Thyroid gland (tissue), 4 donors: ENCODE measurements around the gene ARMH3. TPM values are rescaled to one million over a fixed set of nuclear protein-coding genes. Genes with fewer than 3 reads are reported as not detected.
"Not testable (repeated sequence)": the region's sequence is repeated elsewhere in the genome, so short reads cannot be mapped to it uniquely, and the experiment has no call there.

ENCODE experiments used
- DNase-seq, 2 donors: peaks; one replicate each; pipeline ENCODE4 v3.0.0-alpha.2; 2019
- H3K27ac ChIP-seq, 3 donors: fragments of 200-600 bp; sonication (generic); 1 replicate in 2 of 3; 2 replicates in 1 of 3; pipeline ENCODE4 v1.5.1; 2016 to 2019; ENCODE audit warnings: mild to moderate bottlenecking in 1 of 3, moderate library complexity in 1 of 3
- H3K27me3 ChIP-seq: fragments of 200-600 bp; sonication (generic); one replicate; pipeline ENCODE4 v1.5.1; 2019
- H3K36me3 ChIP-seq, 2 donors: fragments of 200-600 bp; sonication (generic); one replicate each; pipeline ENCODE4 v1.5.1; 2016 to 2019
- H3K4me1 ChIP-seq, 2 donors: fragments of 200-600 bp; sonication (generic); one replicate each; pipeline ENCODE4 v1.5.1; 2017 to 2019
- H3K4me3 ChIP-seq, 3 donors: fragments of 200-600 bp; sonication (generic); replicated peaks in 1 of 3; 1 replicate in 2 of 3; 2 replicates in 1 of 3; pipeline ENCODE4 v1.5.1; 2016; ENCODE audit warnings: mild to moderate bottlenecking in 1 of 3
- H3K9me3 ChIP-seq: fragments of 200-600 bp; sonication (generic); one replicate; pipeline ENCODE4 v1.5.1; 2017
- POLR2A ChIP-seq, 2 donors: fragments of 450-650 bp; IDR thresholded peaks; one replicate each; pipeline ENCODE4 v1.6.1; 2017; ENCODE audit warnings: antibody characterized with exemption in 2 of 2, mild to moderate bottlenecking in 2 of 2, moderate library complexity in 1 of 2
- WGBS, 2 donors: methylation state at CpG; one replicate each; pipeline ENCODE4 v1.1.5; 2017; 5-methylcytosine and 5-hydroxymethylcytosine counted together
- intact Hi-C: fragments of 100-400 bp; cut with DNase I; formaldehyde crosslinking; loops from one replicate; pipeline ENCODE4 v1.15.1; 2023
- total RNA-seq, 4 donors: library from RNA; depleted of rRNA; stranded (reverse); fragments of >200 nt; gene quantifications; one replicate each; pipeline ENCODE4 v1.2.3, GENCODE V29; 2016
- TF ChIP-seq, protein P1 (sequence below), 6 experiments: fragments of 200-600 bp in 3 of 6; fragments of 450-650 bp in 3 of 6; sonication (generic) in 3 of 6; IDR thresholded peaks; one replicate each; pipeline ENCODE4 v1.5.1; 2016 to 2019; ENCODE audit warnings: antibody characterized with exemption in 6 of 6, mild to moderate bottlenecking in 2 of 6, inconsistent platforms in 1 of 6, moderate library complexity in 1 of 6

The ARMH3 gene
- total RNA-seq, 4 donors from 2014 or later: 14.2 to 21.2 (median 18.3) TPM

- peak overlapping the region; percentile 69 to 92 (median 80) for H3K27ac ChIP-seq
- H3K27me3 ChIP-seq: no peaks in the 10 kb centered on the region
- peak; percentile 35 to 43 for DNase-seq
- TF ChIP-seq, protein P1, sequence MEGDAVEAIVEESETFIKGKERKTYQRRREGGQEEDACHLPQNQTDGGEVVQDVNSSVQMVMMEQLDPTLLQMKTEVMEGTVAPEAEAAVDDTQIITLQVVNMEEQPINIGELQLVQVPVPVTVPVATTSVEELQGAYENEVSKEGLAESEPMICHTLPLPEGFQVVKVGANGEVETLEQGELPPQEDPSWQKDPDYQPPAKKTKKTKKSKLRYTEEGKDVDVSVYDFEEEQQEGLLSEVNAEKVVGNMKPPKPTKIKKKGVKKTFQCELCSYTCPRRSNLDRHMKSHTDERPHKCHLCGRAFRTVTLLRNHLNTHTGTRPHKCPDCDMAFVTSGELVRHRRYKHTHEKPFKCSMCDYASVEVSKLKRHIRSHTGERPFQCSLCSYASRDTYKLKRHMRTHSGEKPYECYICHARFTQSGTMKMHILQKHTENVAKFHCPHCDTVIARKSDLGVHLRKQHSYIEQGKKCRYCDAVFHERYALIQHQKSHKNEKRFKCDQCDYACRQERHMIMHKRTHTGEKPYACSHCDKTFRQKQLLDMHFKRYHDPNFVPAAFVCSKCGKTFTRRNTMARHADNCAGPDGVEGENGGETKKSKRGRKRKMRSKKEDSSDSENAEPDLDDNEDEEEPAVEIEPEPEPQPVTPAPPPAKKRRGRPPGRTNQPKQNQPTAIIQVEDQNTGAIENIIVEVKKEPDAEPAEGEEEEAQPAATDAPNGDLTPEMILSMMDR (IDR thresholded peaks at IDR 0.05): no peak
- no peak for TF ChIP-seq POLR2A (IDR thresholded peaks at IDR 0.05)
- WGBS, 2 donors: 17 to 61% methylated on average over 5 to 26 of the region's 63 CpGs
- H3K4me1 ChIP-seq: peaks cover 10 to 30% of the 10 kb centered on the region in 2 donors
- H3K36me3 ChIP-seq: peaks cover 0 to 10% of the 10 kb centered on the region in 2 donors
- intact Hi-C loops: loop anchor here (2.0 to 5.0 kb wide), 2 partner anchors 15 to 228 kb away; no protein-coding TSS in a partner anchor
- H3K4me3 ChIP-seq: peak overlapping the region; percentile 69 to 96 (median 77)
- H3K9me3 ChIP-seq: no peaks in the 10 kb centered on the region
Measured at GRCh38 chr10:102065561-102066398, 9.8 kb upstream of the ARMH3 start.

GRCh38 chr10:102064868-102065560, 9.0 kb upstream of the ARMH3 start, which contains the start of gene HPS6:
HPS6 (plus strand) TSS chr10:102065349; CDS start chr10:102065475, 126 bp downstream.
- Histone ChIP-seq H3K27ac (peak within 1 kb of the TSS; percentile 69 to 92 (median 80)), H3K27me3 (no peaks in the 10 kb centered on the region), H3K4me1 (peaks cover 10 to 30% of the 10 kb centered on the region in 2 donors), H3K36me3 (peaks cover 0 to 10% of the 10 kb centered on the region in 2 donors), H3K4me3 (peak within 1 kb of the TSS; percentile 69 to 96 (median 77)), H3K9me3 (no peaks in the 10 kb centered on the region)
- 6 to 11% methylated on average over 10 to 31 of the region's 61 CpGs for WGBS, 2 donors
- intact Hi-C loops: loop anchor here (5.0 kb wide), 1 partner anchor 228 kb away; no protein-coding TSS in a partner anchor
- TF ChIP-seq, protein P1 (IDR thresholded peaks at IDR 0.05): peak in 2 of 6 experiments; percentile 5 to 19
- peak in 1 of 2 donors; percentile 84 for TF ChIP-seq POLR2A (IDR thresholded peaks at IDR 0.05)
- DNase-seq: peak; percentile 91 to 93

DNA sequence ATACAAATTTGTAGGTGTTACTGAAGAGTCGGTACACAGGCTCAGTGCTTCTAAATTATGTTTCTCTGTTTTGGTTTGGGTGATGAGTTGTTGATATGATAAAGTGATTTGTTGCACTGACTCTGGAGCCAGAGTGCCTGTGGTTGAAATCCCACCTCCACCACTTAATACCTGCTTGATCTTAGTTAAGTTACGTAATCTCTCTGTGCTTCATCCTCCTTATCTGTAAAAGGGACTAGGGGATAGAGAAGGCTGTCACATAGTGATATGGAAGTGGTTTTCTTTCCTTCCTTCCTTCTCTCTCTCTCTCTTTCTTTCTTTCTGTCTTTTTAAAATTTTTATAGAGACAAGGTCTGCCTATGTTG, 8.5 kb upstream of the ARMH3 start:
- WGBS, 2 donors: 79 to 83% methylated on average over 2 of the region's 2 CpGs

DNA sequence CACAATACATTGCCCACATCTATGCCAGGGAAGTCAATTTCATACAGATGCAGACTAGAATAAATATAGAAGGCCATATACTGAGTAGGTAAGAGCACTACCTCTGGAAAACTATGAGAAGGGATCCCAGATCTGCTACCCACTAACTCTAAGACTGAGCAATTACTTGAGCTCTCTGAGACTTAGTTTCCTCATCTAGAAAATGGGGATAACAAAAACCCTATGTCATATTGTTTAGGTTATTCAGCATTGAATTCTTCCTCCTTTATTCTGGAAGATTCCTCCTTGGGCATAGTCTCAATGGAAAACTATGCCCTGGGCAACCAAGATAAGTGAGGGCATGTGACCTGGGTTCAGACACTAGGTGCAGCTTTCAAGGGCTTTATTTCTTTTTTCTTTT, 4.0 kb upstream of the ARMH3 start:
- Histone ChIP-seq H3K36me3 (no peaks in the 10 kb centered on the region), H3K27me3 (no peaks in the 10 kb centered on the region), H3K27ac (no peak overlapping the region), H3K4me3 (no peak overlapping the region), H3K9me3 (no peaks in the 10 kb centered on the region), H3K4me1 (peaks cover under 1 to 8% of the 10 kb centered on the region in 2 donors)
- DNase-seq: no peak
- TF ChIP-seq POLR2A (IDR thresholded peaks at IDR 0.05): no peak
- TF ChIP-seq, protein P1 (IDR thresholded peaks at IDR 0.05): no peak
- intact Hi-C loops: no loop called here

More for the DNA sequence above, 8.5 kb upstream of the ARMH3 start:
- intact Hi-C loops: no loop called here
- peaks cover 0 to 10% of the 10 kb centered on the region in 2 donors for H3K36me3 ChIP-seq
- H3K27ac ChIP-seq: peak overlapping the region; percentile 44 to 92 (median 69)
- H3K27me3 ChIP-seq: no peaks in the 10 kb centered on the region
- no peaks in the 10 kb centered on the region for H3K9me3 ChIP-seq
- H3K4me3 ChIP-seq: peak overlapping the region in 1 of 3 donors; percentile 96
- no peak for DNase-seq
- no peak for TF ChIP-seq POLR2A (IDR thresholded peaks at IDR 0.05)
- TF ChIP-seq, protein P1 (IDR thresholded peaks at IDR 0.05): no peak
- peaks cover 10 to 30% of the 10 kb centered on the region in 2 donors for H3K4me1 ChIP-seq

DNA sequence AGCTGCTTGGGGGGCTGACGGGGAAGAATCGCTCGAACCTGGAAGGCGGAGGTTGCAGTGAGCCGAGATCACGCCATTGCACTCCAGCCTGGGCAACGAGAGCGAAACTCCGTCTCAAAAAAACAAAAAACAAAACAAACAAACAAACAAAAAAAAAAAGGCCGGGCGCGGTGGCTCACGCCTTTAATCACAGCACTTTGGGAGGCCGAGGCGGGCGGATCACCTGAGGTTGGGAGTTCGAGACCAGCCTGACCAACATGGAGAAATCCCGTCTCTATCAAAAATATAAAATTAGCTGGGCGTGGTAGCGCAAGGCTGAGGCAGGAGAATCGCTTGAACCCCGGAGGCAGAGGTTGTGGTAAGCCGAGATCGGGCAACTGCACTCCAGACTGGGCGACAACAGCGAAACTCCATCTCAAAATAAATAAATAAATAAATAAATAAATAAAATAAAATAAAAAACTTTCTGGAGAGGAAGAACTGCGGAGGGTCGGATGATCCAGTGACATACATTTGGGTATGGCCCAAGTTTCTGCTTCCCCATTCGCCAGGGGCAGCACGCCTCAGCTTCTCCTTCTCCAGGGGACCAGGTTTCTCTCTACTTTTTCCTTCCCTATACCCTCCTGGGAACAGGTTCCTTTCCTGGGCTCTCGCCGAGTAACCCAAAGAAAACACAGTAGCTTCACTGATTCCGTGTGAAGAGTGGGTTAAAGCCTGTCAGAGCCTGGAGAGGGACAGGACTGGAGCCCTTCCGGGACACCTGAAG, 909 bp downstream of the ARMH3 start:
- peak overlapping the region; percentile 63 to 96 (median 76) for H3K27ac ChIP-seq
- H3K4me1 ChIP-seq: peaks cover 11 to 22% of the 10 kb centered on the region in 2 donors
- WGBS, 2 donors: 61 to 64% methylated on average over 34 of the region's 34 CpGs
- H3K36me3 ChIP-seq, H3K9me3 ChIP-seq, H3K27me3 ChIP-seq, DNase-seq, intact Hi-C loops: not testable (repeated sequence)
- peak overlapping the region; percentile 57 to 88 (median 80) for H3K4me3 ChIP-seq
